ENCODE data around the gene KCNH1. TPM values are rescaled to one million over a fixed set of nuclear protein-coding genes. Genes with fewer than 3 reads are reported as not detected.

Gene KCNH1
- total RNA-seq, 3 donors from 2014 or later, result 0.81 to 1.7 (median 1.2) TPM

GRCh38 chr1:210915890-210916507 is 217.9 kb downstream of the KCNH1 start:
- no peak for TF ChIP-seq CTCF (IDR thresholded peaks at IDR 0.05)
- ATAC-seq (no peak), DNase-seq (no peak)
- Histone ChIP-seq H3K4me1 (ENCODE audit: low read depth) (no peaks in the 10 kb centered on the region), H3K36me3 (ENCODE audit: low read depth) (no peaks in the 10 kb centered on the region), H3K9me3 (no peaks in the 10 kb centered on the region), H3K4me3 (no peak overlapping the region)
- intact Hi-C loops (cut with DNase I, micrococcal nuclease), result no loop called here

DNA sequence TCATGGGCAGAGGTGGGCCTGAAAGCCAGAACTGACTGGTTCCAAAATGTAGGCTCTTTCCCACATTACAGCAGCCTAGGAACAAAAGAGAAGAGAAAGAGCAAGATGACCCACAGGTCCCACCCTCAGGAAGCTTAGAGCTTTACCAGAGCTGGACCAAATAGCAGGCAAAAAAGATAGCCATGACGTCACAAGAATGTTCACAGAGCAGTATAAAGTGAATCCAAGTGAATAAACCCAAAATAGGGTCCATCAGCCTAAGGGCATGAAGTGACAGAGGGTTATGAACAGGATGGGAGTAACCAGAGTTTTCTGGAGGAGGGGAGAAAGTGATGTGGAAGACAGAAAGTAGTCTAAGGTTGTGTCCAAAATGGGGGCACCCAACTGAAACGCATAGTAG is 221.2 kb downstream of the KCNH1 start:
- H3K4me3 ChIP-seq, result no peak overlapping the region
- no peaks in the 10 kb centered on the region for H3K36me3 ChIP-seq (ENCODE audit: low read depth)
- TF ChIP-seq CTCF (IDR thresholded peaks at IDR 0.05), result no peak
- no peaks in the 10 kb centered on the region for H3K4me1 ChIP-seq (ENCODE audit: low read depth)
- ATAC-seq (no peak), DNase-seq (no peak)
- intact Hi-C loops (cut with DNase I, micrococcal nuclease), result no loop called here
- no peaks in the 10 kb centered on the region for H3K9me3 ChIP-seq

DNA sequence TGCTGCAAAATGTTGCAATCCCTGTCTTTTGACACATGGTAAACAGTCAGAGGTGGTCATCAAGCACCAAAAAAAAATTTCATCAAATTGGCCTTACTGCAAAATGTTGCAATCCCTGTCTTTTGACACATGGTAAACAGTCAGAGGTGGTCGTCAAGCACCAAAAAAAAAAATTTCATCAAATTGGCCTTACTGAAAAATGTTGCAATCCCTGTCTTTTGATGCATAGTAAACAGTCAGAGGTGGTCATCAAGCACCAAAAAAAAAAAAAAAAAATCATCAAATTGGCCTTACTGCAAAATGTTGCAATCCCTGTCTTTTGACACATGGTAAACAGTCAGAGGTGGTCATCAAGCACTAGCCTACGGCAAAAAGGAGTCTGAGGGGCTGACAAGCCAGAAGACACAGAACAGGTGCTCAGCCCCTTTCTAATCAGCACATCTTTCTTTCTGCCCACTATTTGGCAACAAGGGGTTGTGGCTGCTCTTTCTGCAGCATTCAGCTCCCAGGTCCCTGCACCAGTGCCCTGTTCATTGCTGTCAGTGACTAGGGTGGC is 223.8 kb downstream of the KCNH1 start:
- no peaks in the 10 kb centered on the region for H3K9me3 ChIP-seq
- no peaks in the 10 kb centered on the region for H3K4me1 ChIP-seq (ENCODE audit: low read depth)
- ATAC-seq (no peak), DNase-seq (no peak)
- H3K4me3 ChIP-seq, result no peak overlapping the region
- TF ChIP-seq CTCF (IDR thresholded peaks at IDR 0.05), result no peak
- H3K36me3 ChIP-seq (ENCODE audit: low read depth), result no peaks in the 10 kb centered on the region
- intact Hi-C loops (cut with DNase I, micrococcal nuclease), result no loop called here

GRCh38 chr1:210908791-210909190 is 225.2 kb downstream of the KCNH1 start:
- ATAC-seq, result no peak

DNA sequence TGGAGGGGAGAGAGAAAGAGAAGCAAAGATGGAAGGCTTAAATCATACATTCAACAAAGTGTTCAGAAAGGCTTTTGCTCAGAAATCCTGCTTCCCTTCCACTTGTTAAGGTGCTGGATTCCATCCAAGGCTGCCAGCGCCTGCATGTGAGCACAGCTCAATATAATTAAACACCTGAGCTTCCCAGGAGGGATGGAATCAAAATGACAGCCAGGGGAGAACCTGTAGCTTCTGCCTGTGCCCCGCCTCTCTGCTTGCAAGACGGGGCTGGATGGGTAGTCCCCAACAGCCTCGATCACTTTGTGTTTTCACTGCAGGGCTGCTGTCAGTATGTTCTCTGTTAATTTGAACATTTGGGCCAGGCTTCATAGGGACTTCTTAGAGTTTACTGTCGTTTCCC is 225.7 kb downstream of the KCNH1 start:
- ATAC-seq, result no peak
- H3K9me3 ChIP-seq, result no peaks in the 10 kb centered on the region
- no peaks in the 10 kb centered on the region for H3K4me1 ChIP-seq (ENCODE audit: low read depth)
- H3K4me3 ChIP-seq, result no peak overlapping the region
- H3K36me3 ChIP-seq (ENCODE audit: low read depth), result no peaks in the 10 kb centered on the region
- TF ChIP-seq CTCF (IDR thresholded peaks at IDR 0.05), result no peak
- intact Hi-C loops (cut with DNase I, micrococcal nuclease), result no loop called here
- DNase-seq, result no peak

More at GRCh38 chr1:210908791-210909190, 225.2 kb downstream of the KCNH1 start:
- no peaks in the 10 kb centered on the region for H3K9me3 ChIP-seq
- no peaks in the 10 kb centered on the region for H3K36me3 ChIP-seq (ENCODE audit: low read depth)
- intact Hi-C loops (cut with DNase I, micrococcal nuclease), result no loop called here
- no peak overlapping the region for H3K4me3 ChIP-seq
- H3K4me1 ChIP-seq (ENCODE audit: low read depth), result no peaks in the 10 kb centered on the region
- no peak for TF ChIP-seq CTCF (IDR thresholded peaks at IDR 0.05)
- DNase-seq, result no peak

All from mucosa of descending colon (tissue), 3 donors.